ENCODE data around the gene SEBOX.
A peak's percentile ranks its signal among the peaks of the same experiment; 100 is the strongest.

The SEBOX gene

GRCh38 chr17:28338056-28338768, 26.8 kb downstream of the SEBOX start:
- no peak for DNase-seq

GRCh38 chr17:28335959-28336871, 28.8 kb downstream of the SEBOX start:
- DNase-seq: no peak

- DNase-seq: peak; percentile 99
Observed at GRCh38 chr17:28335201-28335958, 29.6 kb downstream of the SEBOX start, which contains the start of the genes IFT20 and TNFAIP1. IFT20 (minus strand) TSS chr17:28335472; CDS start chr17:28331985, 3,487 bp downstream. TNFAIP1 (plus strand) TSS chr17:28335761; CDS start chr17:28339522, 3,761 bp downstream.

- DNase-seq: no peak
Observed at GRCh38 chr17:28334666-28335200, 30.3 kb downstream of the SEBOX start.

- DNase-seq: no peak
Observed at GRCh38 chr17:28334171-28334570, 30.8 kb downstream of the SEBOX start.

GRCh38 chr17:28333083-28333746, 31.8 kb downstream of the SEBOX start:
- DNase-seq: no peak

GRCh38 chr17:28331891-28332420, 33.0 kb downstream of the SEBOX start:
- DNase-seq: no peak

- DNase-seq: no peak
Observed at GRCh38 chr17:28330671-28331070, 34.3 kb downstream of the SEBOX start.

- no peak for DNase-seq
Observed at GRCh38 chr17:28328325-28328724, 36.7 kb downstream of the SEBOX start.

GRCh38 chr17:28327709-28328108, 37.3 kb downstream of the SEBOX start:
- DNase-seq: no peak

GRCh38 chr17:28327031-28327607, 37.9 kb downstream of the SEBOX start:
- no peak for DNase-seq

GRCh38 chr17:28326114-28326513, 38.9 kb downstream of the SEBOX start:
- no peak for DNase-seq

GRCh38 chr17:28325211-28325610, 39.8 kb downstream of the SEBOX start:
- DNase-seq: no peak

- DNase-seq: no peak
Observed at GRCh38 chr17:28324781-28325180, 40.2 kb downstream of the SEBOX start.

- no peak for DNase-seq
Observed at GRCh38 chr17:28324267-28324745, 40.7 kb downstream of the SEBOX start.

- no peak for DNase-seq
Observed at GRCh38 chr17:28320215-28321061, 44.6 kb downstream of the SEBOX start.

- peak; percentile 54 for DNase-seq
Observed at GRCh38 chr17:28319598-28319935, 45.4 kb downstream of the SEBOX start.

- DNase-seq: peak; percentile 98
Observed at GRCh38 chr17:28318759-28319597, 46.0 kb downstream of the SEBOX start, which contains the start of gene TMEM97. TMEM97 (plus strand) TSS chr17:28319200; CDS start chr17:28319240, 40 bp downstream.
